Endothelial cell of umbilical vein (primary cell): ENCODE measurements around the gene WDFY3.

Experiments
- EZH2 ChIP-seq: IDR thresholded peaks from 2 replicates; pipeline ENCODE4 v1.6.1; 2012; ENCODE audit warnings: borderline replicate concordance, low read depth, mild to moderate bottlenecking, moderate library complexity, low read length, inconsistent platforms; ENCODE audit not compliant: severe bottlenecking
- FOS ChIP-seq: IDR thresholded peaks from 2 replicates; pipeline ENCODE4 v1.6.1; 2011; ENCODE audit warnings: mild to moderate bottlenecking, low read length, moderate library complexity, borderline replicate concordance; ENCODE audit not compliant: insufficient read depth
- GATA2 ChIP-seq: IDR thresholded peaks from 2 replicates; pipeline ENCODE4 v1.7.0; 2011; ENCODE audit warnings: low read depth, mild to moderate bottlenecking, moderate library complexity, mixed read lengths, low read length; ENCODE audit not compliant: insufficient read length, insufficient read depth
- JUN ChIP-seq: IDR thresholded peaks from 2 replicates; pipeline ENCODE4 v1.6.1; 2011; ENCODE audit warnings: borderline replicate concordance, low read depth; ENCODE audit not compliant: insufficient read length, insufficient read depth
- MYC ChIP-seq: IDR thresholded peaks from one replicate; pipeline ENCODE4 v1.6.1; 2011; ENCODE audit warnings: mild to moderate bottlenecking, low read depth, low read length
- POLR2A ChIP-seq: IDR thresholded peaks from 2 replicates; pipeline ENCODE4 v1.6.1; 2012; ENCODE audit warnings: low read depth, mild to moderate bottlenecking, control low read depth, low read length
- POLR2AphosphoS5 ChIP-seq: IDR thresholded peaks from 2 replicates; pipeline ENCODE4 v1.6.1; 2012; ENCODE audit warnings: low read depth, mild to moderate bottlenecking, control low read depth, low read length, moderate library complexity; ENCODE audit not compliant: insufficient read depth
- TF ChIP-seq, protein P1 (sequence below): IDR thresholded peaks from 2 replicates; pipeline ENCODE4 v1.6.1; 2011; ENCODE audit not compliant: insufficient read depth, insufficient read length
- TF ChIP-seq, protein P2 (sequence below), 2 donors: IDR thresholded peaks; 1 replicate in 1 of 2; 2 replicates in 1 of 2; pipeline ENCODE4 v1.5.1; 2011; ENCODE audit warnings: low read length in 2 of 2, mild to moderate bottlenecking in 2 of 2, moderate library complexity in 2 of 2, control low read depth in 1 of 2, inconsistent platforms in 1 of 2, low read depth in 1 of 2; ENCODE audit not compliant: insufficient read depth in 1 of 2; ENCODE audit errors: extremely low read depth in 1 of 2

DNA sequence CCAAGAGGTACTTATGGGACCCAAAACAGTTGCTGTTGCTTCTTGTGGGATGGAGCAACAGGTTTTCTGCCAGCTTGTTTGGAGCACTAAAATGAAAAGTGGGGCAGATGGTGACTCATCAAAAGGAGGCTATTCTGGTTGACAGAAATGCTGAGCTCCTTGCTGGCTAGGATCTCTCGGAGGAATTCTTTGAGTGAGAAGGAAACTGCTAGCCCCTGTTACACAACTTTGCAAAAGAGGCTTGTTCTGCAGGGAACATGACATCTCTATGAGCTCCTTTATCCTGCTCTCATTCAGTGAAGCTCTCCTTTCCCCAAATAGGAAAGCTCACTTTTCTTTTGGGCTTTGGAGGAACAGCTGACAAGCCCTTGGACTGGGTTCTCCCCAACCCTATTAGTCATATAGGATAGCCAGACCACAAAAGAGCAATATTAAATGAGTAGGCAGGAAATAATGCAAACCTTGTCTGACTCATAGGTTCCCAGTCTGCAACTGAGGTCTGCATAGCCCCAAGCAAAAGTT, 275.3 kb downstream of the WDFY3 start:
- TF ChIP-seq, protein P1, sequence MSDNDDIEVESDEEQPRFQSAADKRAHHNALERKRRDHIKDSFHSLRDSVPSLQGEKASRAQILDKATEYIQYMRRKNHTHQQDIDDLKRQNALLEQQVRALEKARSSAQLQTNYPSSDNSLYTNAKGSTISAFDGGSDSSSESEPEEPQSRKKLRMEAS = no peak
- TF ChIP-seq, protein P2, sequence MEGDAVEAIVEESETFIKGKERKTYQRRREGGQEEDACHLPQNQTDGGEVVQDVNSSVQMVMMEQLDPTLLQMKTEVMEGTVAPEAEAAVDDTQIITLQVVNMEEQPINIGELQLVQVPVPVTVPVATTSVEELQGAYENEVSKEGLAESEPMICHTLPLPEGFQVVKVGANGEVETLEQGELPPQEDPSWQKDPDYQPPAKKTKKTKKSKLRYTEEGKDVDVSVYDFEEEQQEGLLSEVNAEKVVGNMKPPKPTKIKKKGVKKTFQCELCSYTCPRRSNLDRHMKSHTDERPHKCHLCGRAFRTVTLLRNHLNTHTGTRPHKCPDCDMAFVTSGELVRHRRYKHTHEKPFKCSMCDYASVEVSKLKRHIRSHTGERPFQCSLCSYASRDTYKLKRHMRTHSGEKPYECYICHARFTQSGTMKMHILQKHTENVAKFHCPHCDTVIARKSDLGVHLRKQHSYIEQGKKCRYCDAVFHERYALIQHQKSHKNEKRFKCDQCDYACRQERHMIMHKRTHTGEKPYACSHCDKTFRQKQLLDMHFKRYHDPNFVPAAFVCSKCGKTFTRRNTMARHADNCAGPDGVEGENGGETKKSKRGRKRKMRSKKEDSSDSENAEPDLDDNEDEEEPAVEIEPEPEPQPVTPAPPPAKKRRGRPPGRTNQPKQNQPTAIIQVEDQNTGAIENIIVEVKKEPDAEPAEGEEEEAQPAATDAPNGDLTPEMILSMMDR (IDR thresholded peaks at IDR 0.05; ENCODE audit: extremely low read depth in 1 of 2, insufficient read depth in 1 of 2, low read depth in 1 of 2, low read length in 2 of 2) = no peak
- TF ChIP-seq POLR2A = no peak
- TF ChIP-seq JUN = peak; percentile 62
- peak; percentile 53 for TF ChIP-seq POLR2AphosphoS5
- no peak for TF ChIP-seq EZH2
- TF ChIP-seq FOS = peak; percentile 96
- TF ChIP-seq GATA2 = no peak
- no peak for TF ChIP-seq MYC
